ENCODE measurements around the gene DHRS2. TPM values are rescaled to one million over a fixed set of nuclear protein-coding genes. Genes with fewer than 3 reads are reported as not detected.

Gene DHRS2
- total RNA-seq, 2 experiments from 2014 or later: 1.1 to 1.5 TPM

Other genes starting within 250 kb of the DHRS2 start
- under 1 TPM; 0.08 to 0.10 TPM for gene MYH6, start 228.1 kb upstream of the DHRS2 start, total RNA-seq
- under 1 TPM in 1 of 2 experiments, not detected in 1; 0.05 TPM for gene MYH7, start 200.7 kb upstream of the DHRS2 start, total RNA-seq
- gene NGDN, start 166.7 kb upstream of the DHRS2 start, total RNA-seq: 10 to 100 TPM; 34.8 to 39.0 TPM
- 1 to 10 TPM; 1.5 to 1.8 TPM for gene ZFHX2, start 84.6 kb upstream of the DHRS2 start, total RNA-seq
- gene THTPA, start 80.1 kb upstream of the DHRS2 start, total RNA-seq: 10 to 100 TPM; 11.6 to 11.8 TPM
- 100 to 1,000 TPM; 263 to 275 TPM for gene AP1G2, start 68.6 kb upstream of the DHRS2 start, total RNA-seq
- gene JPH4, start 57.6 kb upstream of the DHRS2 start, total RNA-seq: not detected

Data from activated CD4-positive, alpha-beta memory T cell treated with anti-CD3 and anti-CD28 coated beads, Interleukin-2, amount 10 ng/mL, durations not matched to agents 7 days and 5 days (primary cell).